Neural cell (in vitro differentiated cells): ENCODE results near the gene MYOF.

Experiments
- CTCF ChIP-seq: fragments of 450-650 bp; IDR thresholded peaks from 2 replicates; pipeline ENCODE4 v1.5.1; 2014; ENCODE audit warnings: antibody characterized with exemption, mild to moderate bottlenecking, moderate library complexity; ENCODE audit not compliant: poor library complexity, severe bottlenecking
- EZH2 ChIP-seq: fragments of 200-600, 300-800 bp; shearing (Covaris generic), sonication (generic); IDR thresholded peaks from 2 replicates; pipeline ENCODE4 v1.6.1; 2014; ENCODE audit warnings: antibody characterized with exemption, low read length, borderline replicate concordance, mild to moderate bottlenecking; ENCODE audit not compliant: insufficient read depth, poor library complexity, severe bottlenecking
- POLR2AphosphoS5 ChIP-seq: IDR thresholded peaks from 2 replicates; pipeline ENCODE4 v1.6.1; 2012
- REST ChIP-seq: IDR thresholded peaks from 2 replicates; pipeline ENCODE4 v1.6.1; 2012; ENCODE audit warnings: borderline replicate concordance

GRCh38 chr10:93402192-93402591 lies 79.9 kb downstream of the MYOF start:
- TF ChIP-seq CTCF (no peak), REST (no peak), EZH2 (no peak), POLR2AphosphoS5 (no peak)
